Heart left ventricle (tissue), 16 donors: ENCODE data around the gene MYO16. TPM values are rescaled to one million over a fixed set of nuclear protein-coding genes. Genes with fewer than 3 reads are reported as not detected.

ENCODE experiments used
- ATAC-seq, 4 donors: fragments of 200-7000 bp; cut with Tn5 transposase; one replicate each; pipeline ENCODE4 v1.9.1; 2020 to 2022; ENCODE audit warnings: moderate library complexity in 4 of 4, mild to moderate bottlenecking in 3 of 4, moderate number of reproducible peaks in 1 of 4
- DNase-seq, 5 donors: peaks; one replicate each; pipeline ENCODE4 v3.0.0-alpha.2; 2020
- H3K27ac ChIP-seq, 12 donors: fragments of 200-600 bp; sonication (generic) in 4 of 12; one replicate each; pipeline versions ENCODE4 v1.5.0 to v1.8.0; 2016 to 2022; ENCODE audit warnings: mild to moderate bottlenecking in 2 of 12
- H3K27me3 ChIP-seq, 9 donors: fragments of 200-600 bp; sonication (generic) in 2 of 9; one replicate each; pipeline versions ENCODE4 v1.5.1 to v1.8.0; 2016 to 2022; ENCODE audit warnings: mild to moderate bottlenecking in 3 of 9
- H3K36me3 ChIP-seq, 9 donors: fragments of 200-600 bp; sonication (generic) in 2 of 9; one replicate each; pipeline versions ENCODE4 v1.5.0 to v1.8.0; 2018 to 2022; ENCODE audit warnings: mild to moderate bottlenecking in 2 of 9
- H3K4me1 ChIP-seq, 12 donors: fragments of 200-600 bp; sonication (generic) in 4 of 12; one replicate each; pipeline versions ENCODE4 v1.5.0 to v1.8.0; 2016 to 2022; ENCODE audit warnings: mild to moderate bottlenecking in 3 of 12
- H3K4me3 ChIP-seq, 12 donors: fragments of 200-600 bp; sonication (generic) in 4 of 12; one replicate each; pipeline versions ENCODE4 v1.5.0 to v1.8.0; 2017 to 2022; ENCODE audit warnings: mild to moderate bottlenecking in 9 of 12, moderate library complexity in 4 of 12
- H3K9me3 ChIP-seq, 12 donors: fragments of 200-600 bp; sonication (generic) in 4 of 12; one replicate each; pipeline versions ENCODE4 v1.5.0 to v1.8.0; 2016 to 2022; ENCODE audit warnings: mild to moderate bottlenecking in 1 of 12
- POLR2A ChIP-seq, 2 donors: fragments of 450-650 bp; IDR thresholded peaks; one replicate each; pipeline ENCODE4 v1.6.1; 2017; ENCODE audit warnings: antibody characterized with exemption in 2 of 2, mild to moderate bottlenecking in 2 of 2, moderate library complexity in 2 of 2
- WGBS, 4 donors: extraction: QIAGEN DNeasy Blood & Tissue Kit in 2 of 4; methylation state at CpG; one replicate each; pipeline versions ENCODE4 v1.1.5 to v1.1.7; 2013 to 2018; 5-methylcytosine and 5-hydroxymethylcytosine counted together
- intact Hi-C, 10 donors: fragments of 100-400 bp; cut with DNase I; formaldehyde crosslinking; loops; one replicate each; pipeline versions ENCODE4 v1.11.1 to v1.14.2; 2022
- polyA plus RNA-seq, 2 donors: library from polyadenylated mRNA; stranded (reverse); fragments of 200-250 nt; gene quantifications; one replicate each; pipeline ENCODE4 v1.2.3, GENCODE V29; 2013
- total RNA-seq, 9 donors: library from RNA; depleted of rRNA in 2 of 9; stranded (reverse); fragments of >200 nt in 2 of 9; fragmentation: NEBNext Ultra II Directional in 3 of 9; extraction: Animal tissue kit (Norgen Biotek cat#: 25700) in 3 of 9; gene quantifications; one replicate each; pipeline versions ENCODE4 v1.1.0 to v1.2.4, GENCODE V29; 2016 to 2023
- TF ChIP-seq, protein P1 (sequence below), 12 donors: fragments of 200-600 bp; sonication (generic) in 4 of 12; IDR thresholded peaks; one replicate each; pipeline versions ENCODE4 v1.5.0 to v1.8.0; 2018 to 2022; ENCODE audit warnings: antibody characterized with exemption in 12 of 12, mild to moderate bottlenecking in 5 of 12
- donor health status: ischemic (EF 13 %, LVEDD 7.1; RV severe dilation, severe dysfunction).
- donor health status: healthy with polysubstance abuse.
- donor health status: DM: no; HTN: yes; CAD: no.
- donor health status: DM: no; HTN: no; CAD: no.
- donor health status: ischemic (EF 25% LVEDD 6.9; RV normal size, moderate dysfunction).
- donor health status: ischemic (EF 25% LVEDD 5.7; RV mildly dilated, moderate dysfunction).
- donor health status: healthy.
- donor health status: DM: yes; HTN: yes; CAD: no.
- donor health status: ischemic (EF 35%, LVEDD 5.7; RV mildly dilated, moderate dysfunction).
- donor health status: nonischemic (EF 11% LVEDD 7.7; RV severe dilation, severe dysfunction).
- donor health status: DM: yes; HTN: yes; CAD: no.
- donor health status: PGD.
- donor health status: ischemic (EF 29% LVEDD 5.4; RV normal size, mild dysfunction).
- donor health status: nonischemic (EF 23%, LVEDD 6.1; RV moderate dilation, normal function).

The MYO16 gene
- total and polyA plus RNA-seq, 11 donors: 0.16 to 5.2 (median 0.81) TPM

- no peaks in the 10 kb centered on the region for H3K9me3 ChIP-seq
- 74 to 83% (median 79%) methylated on average over 14 of the region's 14 CpGs for WGBS, 4 donors
Observed at GRCh38 chr13:109159650-109160309, 530.4 kb downstream of the MYO16 start.

GRCh38 chr13:109160357-109160756 is 530.9 kb downstream of the MYO16 start:
- 74 to 88% (median 85%) methylated on average over 4 of the region's 4 CpGs for WGBS, 4 donors
- H3K4me3 ChIP-seq: no peak overlapping the region
- no peaks in the 10 kb centered on the region for H3K9me3 ChIP-seq
- DNase-seq: no peak
- H3K36me3 ChIP-seq: no peaks in the 10 kb centered on the region
- peaks cover 0 to 6% (median 0%) of the 10 kb centered on the region in 12 donors for H3K4me1 ChIP-seq
- intact Hi-C loops: no loop called here
- no peak for ATAC-seq
- TF ChIP-seq, protein P1, sequence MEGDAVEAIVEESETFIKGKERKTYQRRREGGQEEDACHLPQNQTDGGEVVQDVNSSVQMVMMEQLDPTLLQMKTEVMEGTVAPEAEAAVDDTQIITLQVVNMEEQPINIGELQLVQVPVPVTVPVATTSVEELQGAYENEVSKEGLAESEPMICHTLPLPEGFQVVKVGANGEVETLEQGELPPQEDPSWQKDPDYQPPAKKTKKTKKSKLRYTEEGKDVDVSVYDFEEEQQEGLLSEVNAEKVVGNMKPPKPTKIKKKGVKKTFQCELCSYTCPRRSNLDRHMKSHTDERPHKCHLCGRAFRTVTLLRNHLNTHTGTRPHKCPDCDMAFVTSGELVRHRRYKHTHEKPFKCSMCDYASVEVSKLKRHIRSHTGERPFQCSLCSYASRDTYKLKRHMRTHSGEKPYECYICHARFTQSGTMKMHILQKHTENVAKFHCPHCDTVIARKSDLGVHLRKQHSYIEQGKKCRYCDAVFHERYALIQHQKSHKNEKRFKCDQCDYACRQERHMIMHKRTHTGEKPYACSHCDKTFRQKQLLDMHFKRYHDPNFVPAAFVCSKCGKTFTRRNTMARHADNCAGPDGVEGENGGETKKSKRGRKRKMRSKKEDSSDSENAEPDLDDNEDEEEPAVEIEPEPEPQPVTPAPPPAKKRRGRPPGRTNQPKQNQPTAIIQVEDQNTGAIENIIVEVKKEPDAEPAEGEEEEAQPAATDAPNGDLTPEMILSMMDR (IDR thresholded peaks at IDR 0.05): no peak
- no peak overlapping the region for H3K27ac ChIP-seq
- H3K27me3 ChIP-seq: no peaks in the 10 kb centered on the region

More at GRCh38 chr13:109159650-109160309, 530.4 kb downstream of the MYO16 start:
- no peak overlapping the region for H3K4me3 ChIP-seq
- H3K36me3 ChIP-seq: no peaks in the 10 kb centered on the region
- ATAC-seq (no peak), DNase-seq (no peak)
- H3K4me1 ChIP-seq: peaks cover 0 to 8% (median 0%) of the 10 kb centered on the region in 12 donors
- no peaks in the 10 kb centered on the region for H3K27me3 ChIP-seq
- no peak for TF ChIP-seq POLR2A (IDR thresholded peaks at IDR 0.05)
- TF ChIP-seq, protein P1 (IDR thresholded peaks at IDR 0.05): no peak
- no peak overlapping the region for H3K27ac ChIP-seq
- intact Hi-C loops: no loop called here

DNA sequence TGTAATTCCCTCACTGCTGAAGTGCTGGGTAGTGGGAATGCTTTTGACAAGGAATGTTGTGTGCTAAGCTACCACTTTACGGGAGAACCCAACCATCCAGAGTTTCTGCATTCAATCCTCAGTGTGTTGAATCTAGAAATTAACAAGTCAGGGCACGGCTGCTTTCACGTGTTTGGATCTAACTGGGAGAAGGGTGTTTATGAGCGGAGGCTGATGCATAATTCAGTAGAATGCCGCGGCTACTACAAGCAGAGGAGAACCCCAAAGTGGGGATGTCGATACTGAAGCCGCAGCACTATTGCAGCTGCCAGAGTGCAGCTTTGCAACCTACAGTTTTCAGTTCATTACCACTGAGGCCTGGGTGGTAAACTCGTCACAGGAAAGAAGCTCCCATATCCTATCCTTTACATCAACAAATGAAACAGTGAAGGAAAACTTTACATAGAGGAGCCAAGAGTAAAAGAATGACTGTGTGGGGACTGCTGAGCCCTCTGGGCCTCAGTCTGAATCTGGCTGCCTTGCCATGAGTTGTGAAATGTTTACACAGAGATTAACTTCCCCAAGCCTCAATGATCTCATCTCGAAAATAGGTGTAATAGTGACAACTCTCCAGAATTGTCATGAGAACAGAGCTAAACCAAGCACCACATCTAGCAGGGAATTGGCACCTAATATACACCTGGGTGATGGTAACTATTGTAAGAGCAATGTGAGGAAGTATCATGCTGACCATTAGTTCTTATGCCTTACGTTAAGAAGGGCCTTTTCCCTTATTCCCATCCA is 531.7 kb downstream of the MYO16 start:
- Histone ChIP-seq H3K27ac (no peak overlapping the region), H3K4me3 (no peak overlapping the region), H3K27me3 (no peaks in the 10 kb centered on the region), H3K36me3 (no peaks in the 10 kb centered on the region), H3K4me1 (peaks cover 0 to 6% (median 0%) of the 10 kb centered on the region in 12 donors), H3K9me3 (no peaks in the 10 kb centered on the region)
- intact Hi-C loops: no loop called here
- ATAC-seq: no peak
- no peak for TF ChIP-seq POLR2A (IDR thresholded peaks at IDR 0.05)
- TF ChIP-seq, protein P1 (IDR thresholded peaks at IDR 0.05): no peak
- WGBS, 4 donors: 87 to 93% (median 90%) methylated on average over 11 of the region's 11 CpGs
- DNase-seq: no peak

GRCh38 chr13:109162248-109163036 is 533.0 kb downstream of the MYO16 start:
- Histone ChIP-seq H3K4me3 (no peak overlapping the region), H3K36me3 (no peaks in the 10 kb centered on the region), H3K9me3 (no peaks in the 10 kb centered on the region), H3K27me3 (no peaks in the 10 kb centered on the region), H3K4me1 (peaks cover 0 to 5% (median 0%) of the 10 kb centered on the region in 12 donors), H3K27ac (no peak overlapping the region)
- WGBS, 4 donors: 78 to 81% (median 79%) methylated on average over 7 of the region's 7 CpGs
- ATAC-seq: no peak
- TF ChIP-seq, protein P1 (IDR thresholded peaks at IDR 0.05): no peak
- no peak for TF ChIP-seq POLR2A (IDR thresholded peaks at IDR 0.05)
- DNase-seq: no peak
- intact Hi-C loops: no loop called here
